Smooth muscle cell (in vitro differentiated cells): ENCODE results near the gene PARD3B. TPM values are rescaled to one million over a fixed set of nuclear protein-coding genes. Genes with fewer than 3 reads are reported as not detected.

Experiments used
- DNase-seq: peaks from one replicate; lab custom pipeline; 2025; ENCODE audit not compliant: unreplicated experiment; lab: John Stamatoyannopoulos, UW
- H2AFZ ChIP-seq: fragments of 200-600 bp; sonication (generic); 2 replicates; pipeline ENCODE4 v1.6.0; 2016; ENCODE audit warnings: antibody characterized with exemption, low read depth, mild to moderate bottlenecking
- H3F3A ChIP-seq: fragments of 200-600 bp; sonication (generic); 2 replicates; pipeline ENCODE4 v1.6.0; 2017; ENCODE audit warnings: antibody characterized with exemption, low read depth
- H3K27ac ChIP-seq: fragments of 200-600 bp; sonication (generic); 2 replicates; pipeline ENCODE4 v1.5.1; 2016; ENCODE audit warnings: low read depth, mild to moderate bottlenecking
- H3K27me3 ChIP-seq: fragments of 200-600 bp; sonication (generic); 2 replicates; pipeline ENCODE4 v1.6.1; 2016; ENCODE audit warnings: low read depth, mild to moderate bottlenecking
- H3K36me3 ChIP-seq: fragments of 200-600 bp; sonication (generic); 2 replicates; pipeline ENCODE4 v1.5.1; 2016; ENCODE audit warnings: low read depth
- H3K4me1 ChIP-seq: fragments of 200-600 bp; sonication (generic); 2 replicates; pipeline ENCODE4 v1.5.1; 2016; ENCODE audit warnings: low read depth
- H3K4me2 ChIP-seq: fragments of 200-600 bp; sonication (generic); 2 replicates; pipeline ENCODE4 v1.6.0; 2016; ENCODE audit warnings: mild to moderate bottlenecking
- H3K4me3 ChIP-seq: fragments of 200-600 bp; sonication (generic); 2 replicates; pipeline ENCODE4 v1.5.1; 2016; ENCODE audit warnings: mild to moderate bottlenecking
- H3K79me2 ChIP-seq: fragments of 200-600 bp; sonication (generic); 2 replicates; pipeline ENCODE4 v1.6.0; 2016; ENCODE audit warnings: low read depth, mild to moderate bottlenecking
- H3K9ac ChIP-seq: fragments of 200-600 bp; sonication (generic); 2 replicates; pipeline ENCODE4 v1.6.0; 2016; ENCODE audit warnings: low read depth
- H3K9me3 ChIP-seq: fragments of 200-600 bp; sonication (generic); replicated peaks from 2 replicates; pipeline ENCODE4 v1.5.1; 2016; ENCODE audit warnings: low read depth
- H4K20me1 ChIP-seq: fragments of 200-600 bp; sonication (generic); 2 replicates; pipeline ENCODE4 v1.6.0; 2016; ENCODE audit warnings: low read depth
- CTCF ChIP-seq: fragments of 200-600 bp; sonication (generic); IDR thresholded peaks from 2 replicates; pipeline ENCODE4 v1.5.1; 2017; ENCODE audit warnings: borderline replicate concordance, mild to moderate bottlenecking, antibody characterized with exemption; ENCODE audit not compliant: insufficient read depth, poor library complexity, severe bottlenecking
- WGBS: methylation state at CpG from one replicate; pipeline ENCODE4 v1.1.7; 2016; ENCODE audit warnings: low lambda C conversion rate; 5-methylcytosine and 5-hydroxymethylcytosine counted together
- polyA plus RNA-seq: library from polyadenylated mRNA; unstranded; fragments of >200 nt; fragmentation: Nextera tagmentation; extraction: Ambion mirVana; gene quantifications from 2 replicates; pipeline ENCODE4 v1.2.1, GENCODE V29; 2016
- total RNA-seq: library from RNA; depleted of rRNA; stranded (reverse); fragments of >200 nt; gene quantifications from 2 replicates; pipeline ENCODE4 v1.2.3, GENCODE V29; 2014

The PARD3B gene
- total and polyA plus RNA-seq, 2 experiments from 2014 or later = 3.3 to 12.2 TPM

- H3K4me3 ChIP-seq = no peak overlapping the region
- H3K36me3 ChIP-seq = no peaks in the 10 kb centered on the region
Measured at GRCh38 chr2:205438241-205438640, 893.0 kb downstream of the PARD3B start.

GRCh38 chr2:205439621-205440020 lies 894.3 kb downstream of the PARD3B start:
- H3K4me2 ChIP-seq = no peak overlapping the region
- no peak for DNase-seq
- no peaks in the 10 kb centered on the region for H3K79me2 ChIP-seq
- no peaks in the 10 kb centered on the region for H3K36me3 ChIP-seq
- no peaks in the 10 kb centered on the region for H3F3A ChIP-seq
- no peak overlapping the region for H3K27ac ChIP-seq
- no peaks in the 10 kb centered on the region for H3K4me1 ChIP-seq
- H3K27me3 ChIP-seq = no peaks in the 10 kb centered on the region
- no peak for TF ChIP-seq CTCF
- H4K20me1 ChIP-seq = no peaks in the 10 kb centered on the region
- H3K4me3 ChIP-seq = no peak overlapping the region
- WGBS = 84% methylated on average over 2 of the region's 2 CpGs
- no peak overlapping the region for H3K9ac ChIP-seq
- H2AFZ ChIP-seq = no peak overlapping the region
- H3K9me3 ChIP-seq = no peaks in the 10 kb centered on the region

More at GRCh38 chr2:205438241-205438640, 893.0 kb downstream of the PARD3B start:
- H3K4me1 ChIP-seq = no peaks in the 10 kb centered on the region
- H4K20me1 ChIP-seq = no peaks in the 10 kb centered on the region
- no peak overlapping the region for H3K27ac ChIP-seq
- H2AFZ ChIP-seq = no peak overlapping the region
- H3K27me3 ChIP-seq = no peaks in the 10 kb centered on the region
- DNase-seq = no peak
- no peak for TF ChIP-seq CTCF
- no peak overlapping the region for H3K4me2 ChIP-seq
- H3K9ac ChIP-seq = no peak overlapping the region
- H3K79me2 ChIP-seq = no peaks in the 10 kb centered on the region
- no peaks in the 10 kb centered on the region for H3F3A ChIP-seq
- 81% methylated on average over 2 of the region's 2 CpGs for WGBS
- no peaks in the 10 kb centered on the region for H3K9me3 ChIP-seq

GRCh38 chr2:205441524-205441923 lies 896.2 kb downstream of the PARD3B start:
- no peaks in the 10 kb centered on the region for H3K4me1 ChIP-seq
- H4K20me1 ChIP-seq = no peaks in the 10 kb centered on the region
- H3K36me3 ChIP-seq = no peaks in the 10 kb centered on the region
- H3K9ac ChIP-seq = no peak overlapping the region
- H3F3A ChIP-seq = no peaks in the 10 kb centered on the region
- no peak for TF ChIP-seq CTCF
- H3K4me3 ChIP-seq = no peak overlapping the region
- no peak overlapping the region for H2AFZ ChIP-seq
- no peaks in the 10 kb centered on the region for H3K79me2 ChIP-seq
- no peak for DNase-seq
- no peaks in the 10 kb centered on the region for H3K27me3 ChIP-seq
- no peak overlapping the region for H3K27ac ChIP-seq
- no peak overlapping the region for H3K4me2 ChIP-seq
- H3K9me3 ChIP-seq = no peaks in the 10 kb centered on the region

GRCh38 chr2:205448189-205448588 lies 902.9 kb downstream of the PARD3B start:
- no peaks in the 10 kb centered on the region for H3F3A ChIP-seq
- no peak overlapping the region for H3K9ac ChIP-seq
- no peak overlapping the region for H3K4me3 ChIP-seq
- H3K9me3 ChIP-seq = no peaks in the 10 kb centered on the region
- no peaks in the 10 kb centered on the region for H3K27me3 ChIP-seq
- no peak for DNase-seq
- no peaks in the 10 kb centered on the region for H3K36me3 ChIP-seq
- H3K4me1 ChIP-seq = no peaks in the 10 kb centered on the region
- TF ChIP-seq CTCF = no peak
- no peak overlapping the region for H3K27ac ChIP-seq
- no peaks in the 10 kb centered on the region for H3K79me2 ChIP-seq
- no peaks in the 10 kb centered on the region for H4K20me1 ChIP-seq
- no peak overlapping the region for H2AFZ ChIP-seq
- H3K4me2 ChIP-seq = no peak overlapping the region
